GM12873 (cell line): ENCODE measurements around the gene NHLH2.

Experiments used
- CTCF ChIP-seq: IDR thresholded peaks from 2 replicates; pipeline ENCODE4 v1.5.1; 2012; ENCODE audit warnings: low read depth, mild to moderate bottlenecking, moderate library complexity, low read length, control low read depth; ENCODE audit not compliant: insufficient read depth; ENCODE audit errors: missing control alignments

NHLH2 gene

GRCh38 chr1:115797486-115797885, 43.4 kb downstream of the NHLH2 start:
- no peak for TF ChIP-seq CTCF

DNA sequence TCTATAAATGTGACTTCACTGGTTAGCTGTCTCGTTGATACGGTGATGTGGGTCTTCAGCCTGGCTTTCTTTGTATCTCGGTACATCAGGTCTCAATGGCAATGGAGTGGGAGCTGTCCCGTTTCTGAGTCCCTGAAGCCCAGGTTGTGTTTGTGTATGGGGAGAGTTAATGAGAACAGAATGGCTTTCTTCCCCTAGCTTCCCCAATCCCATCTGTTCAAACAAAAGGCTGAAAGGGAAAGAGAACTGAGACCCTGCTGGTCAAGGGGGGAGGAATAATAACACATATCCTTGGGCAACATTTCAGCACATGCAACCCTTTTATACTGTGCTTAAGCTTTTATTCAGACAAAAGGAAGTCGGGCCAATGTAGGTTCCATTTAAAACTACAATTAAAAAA, 44.0 kb downstream of the NHLH2 start:
- TF ChIP-seq CTCF, result no peak

GRCh38 chr1:115796036-115796435, 44.9 kb downstream of the NHLH2 start:
- no peak for TF ChIP-seq CTCF

DNA sequence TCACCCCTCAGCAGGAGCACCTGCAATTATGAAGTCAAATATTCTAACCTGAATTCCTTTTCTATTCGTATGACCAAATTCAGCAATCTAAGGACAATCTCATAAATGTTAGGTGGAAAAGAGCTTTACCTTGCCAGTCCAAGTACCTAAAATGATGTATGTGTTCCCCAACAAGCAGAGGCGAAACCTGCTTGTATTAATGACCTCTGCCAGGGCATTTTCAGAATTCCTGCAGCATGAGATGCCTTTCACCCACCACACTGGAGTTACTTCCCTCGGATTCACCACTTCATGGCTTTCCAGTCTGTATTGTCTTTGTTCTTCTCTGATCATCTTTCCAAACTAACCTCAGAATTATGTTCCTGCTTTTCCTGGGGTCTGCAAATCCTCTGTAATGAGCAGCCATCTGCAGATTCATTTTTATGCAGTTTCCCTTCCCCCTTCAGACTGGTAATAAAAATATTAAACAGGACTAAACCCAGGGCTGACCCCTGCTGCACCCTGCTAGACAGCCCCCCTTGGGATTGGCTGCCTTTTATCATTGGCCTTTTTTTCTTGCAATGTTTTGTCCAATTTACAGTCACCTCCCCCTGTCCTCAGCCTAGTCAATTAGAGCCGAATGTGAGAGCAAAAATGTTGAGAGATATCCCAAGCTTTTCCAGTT, 45.8 kb downstream of the NHLH2 start:
- TF ChIP-seq CTCF, result no peak

DNA sequence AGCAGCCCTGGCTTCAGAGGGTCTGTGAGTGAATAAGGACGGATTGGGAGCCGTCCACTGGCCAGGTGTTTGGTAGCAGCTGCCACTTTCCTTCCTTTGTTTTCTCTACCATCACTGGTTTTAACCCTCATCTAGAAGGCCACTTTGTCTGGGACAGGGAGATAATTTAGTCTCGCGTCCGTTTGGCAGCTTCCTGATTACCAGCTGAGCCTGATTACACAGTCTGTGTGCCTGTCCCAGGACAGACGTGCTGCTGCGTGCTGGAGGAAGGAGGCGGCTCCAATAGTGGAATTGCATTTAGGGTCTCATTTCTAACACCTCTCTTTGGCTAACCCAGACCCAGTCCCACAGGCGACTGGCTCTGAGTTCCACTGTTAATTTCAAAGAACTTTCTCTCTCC, 47.8 kb downstream of the NHLH2 start:
- no peak for TF ChIP-seq CTCF

- no peak for TF ChIP-seq CTCF
These were observed 49.1 kb downstream of the NHLH2 start for GRCh38 chr1:115791816-115792215.

DNA sequence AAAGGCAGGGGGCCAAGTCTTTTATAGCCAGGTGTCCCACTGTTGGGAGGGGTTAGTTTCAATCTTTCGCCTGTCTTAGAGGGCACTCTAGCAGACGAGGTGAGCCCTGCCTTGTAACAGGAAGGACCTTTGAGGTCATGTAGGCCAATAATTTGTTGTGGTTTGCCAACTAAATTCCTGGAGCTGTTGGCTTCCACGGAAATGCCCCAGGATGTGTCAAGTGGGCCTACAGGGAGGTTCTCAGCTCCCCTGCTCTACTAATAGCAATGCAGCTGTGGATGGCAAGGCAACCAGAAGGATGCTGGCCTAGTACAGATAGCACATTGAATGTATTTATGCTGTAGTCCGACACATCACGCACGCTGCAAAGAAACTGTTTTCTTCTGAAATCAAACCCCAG, 50.1 kb downstream of the NHLH2 start:
- no peak for TF ChIP-seq CTCF
